ENCODE data around the gene DRC7. TPM values are rescaled to one million over a fixed set of nuclear protein-coding genes. Genes with fewer than 3 reads are reported as not detected.
A peak's percentile ranks its signal among the peaks of the same experiment; 100 is the strongest.

DRC7 gene
- total and polyA plus RNA-seq, 9 of the 15 experiments (the other 6 are each of a cell fraction or from before 2014, with no cell fraction given) = 0.04 to 0.33 (median 0.12) TPM; not detected in 3

DNA sequence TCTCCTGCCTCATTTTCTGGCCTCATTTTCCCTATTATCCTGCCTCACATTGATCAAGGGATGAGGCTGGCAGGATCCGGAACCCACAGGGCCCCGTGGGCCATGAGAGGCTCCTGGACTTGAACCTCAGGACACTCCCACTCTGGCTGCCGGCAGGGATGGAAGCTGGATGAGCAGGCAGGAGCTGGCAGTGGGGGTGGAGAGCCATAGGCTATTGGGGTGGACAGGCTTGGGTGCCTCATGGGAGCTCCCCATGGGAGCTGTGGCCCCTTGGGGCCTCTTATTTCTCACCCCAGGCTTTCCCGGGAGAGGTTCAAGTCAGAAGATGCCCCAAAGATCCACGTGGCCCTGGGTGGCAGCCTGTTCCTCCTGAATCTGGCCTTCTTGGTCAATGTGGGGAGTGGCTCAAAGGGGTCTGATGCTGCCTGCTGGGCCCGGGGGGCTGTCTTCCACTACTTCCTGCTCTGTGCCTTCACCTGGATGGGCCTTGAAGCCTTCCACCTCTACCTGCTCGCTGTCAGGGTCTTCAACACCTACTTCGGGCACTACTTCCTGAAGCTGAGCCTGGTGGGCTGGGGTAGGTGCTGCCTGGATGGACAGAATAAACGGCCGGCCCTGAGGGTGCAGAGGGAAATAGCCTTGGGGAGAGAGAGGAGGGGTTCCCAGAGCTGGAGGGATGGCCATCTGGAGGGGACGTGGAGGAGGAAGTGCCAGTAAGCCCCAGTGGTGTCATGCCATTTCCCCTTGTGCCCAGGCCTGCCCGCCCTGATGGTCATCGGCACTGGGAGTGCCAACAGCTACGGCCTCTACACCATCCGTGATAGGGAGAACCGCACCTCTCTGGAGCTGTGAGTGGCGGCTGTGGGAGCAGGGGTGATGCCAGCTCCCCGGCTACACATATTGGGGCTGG lies 10.7 kb upstream of the DRC7 start:
- ATAC-seq (no peak), DNase-seq (ENCODE audit: extremely low read depth in 1 of 4, low spot score in 3 of 4) (no peak), FAIRE-seq (no peak)
- no peaks in the 10 kb centered on the region for H3K9me3 ChIP-seq (replicated peaks; ENCODE audit: control insufficient read depth, insufficient read depth, low read depth, low read length)
- H4K20me1 ChIP-seq (replicated peaks; ENCODE audit: control insufficient read depth, insufficient read depth, low read length) = no peaks in the 10 kb centered on the region
- no peak overlapping the region for H3K4me3 ChIP-seq
- no peak for TF ChIP-seq PHB2 (IDR thresholded peaks at IDR 0.05; ENCODE audit: low read depth)
- TF ChIP-seq SMARCB1 (IDR thresholded peaks at IDR 0.05; ENCODE audit: insufficient read length, low read depth) = no peak
- no peak for TF ChIP-seq SUPT5H (IDR thresholded peaks at IDR 0.05)
- TF ChIP-seq, protein P1, sequence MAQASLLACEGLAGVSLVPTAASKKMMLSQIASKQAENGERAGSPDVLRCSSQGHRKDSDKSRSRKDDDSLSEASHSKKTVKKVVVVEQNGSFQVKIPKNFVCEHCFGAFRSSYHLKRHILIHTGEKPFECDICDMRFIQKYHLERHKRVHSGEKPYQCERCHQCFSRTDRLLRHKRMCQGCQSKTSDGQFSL (CRISPR knock-in tag; IDR thresholded peaks at IDR 0.05) = no peak
- TF ChIP-seq, protein P1 (tag; IDR thresholded peaks at IDR 0.05) = no peak
- TF ChIP-seq NUFIP1 (IDR thresholded peaks at IDR 0.05; ENCODE audit: partially characterized antibody) = no peak
- no peak for TF ChIP-seq CTBP1 (IDR thresholded peaks at IDR 0.05; ENCODE audit: borderline replicate concordance)
- TF ChIP-seq ZNF212 (CRISPR knock-in tag; IDR thresholded peaks at IDR 0.05) = no peak
- TF ChIP-seq PRMT5 (CRISPR knock-in tag; IDR thresholded peaks at IDR 0.05) = no peak
- TF ChIP-seq ILF3 (IDR thresholded peaks at IDR 0.05; ENCODE audit: borderline replicate concordance) = no peak
- TF ChIP-seq CCNT2 (IDR thresholded peaks at IDR 0.05; ENCODE audit: borderline replicate concordance, extremely low read depth, insufficient read length, low read depth, low read length) = no peak
- no peak for TF ChIP-seq DMBX1 (CRISPR knock-in tag; IDR thresholded peaks at IDR 0.05; ENCODE audit: borderline replicate concordance)
- TF ChIP-seq NCOA4 (IDR thresholded peaks at IDR 0.05; ENCODE audit: partially characterized antibody) = no peak
- CTCF ChIA-PET (ENCODE audit: low intra/inter-chr PET ratio) = no interaction called here
- intact Hi-C loops (cut with micrococcal nuclease) (no loop called here), in situ Hi-C loops (cut with MboI) (no loop called here)
- peaks cover 29 to 38% of the 10 kb centered on the region in 2 experiments for H3K4me1 ChIP-seq (replicated peaks in 1 of 2; ENCODE audit: control insufficient read depth in 2 of 2, insufficient read depth in 2 of 2, low read length in 2 of 2)
- no peaks in the 10 kb centered on the region for H3K36me3 ChIP-seq (ENCODE audit: control insufficient read depth, insufficient read depth, low read length)
- peaks cover 4% of the 10 kb centered on the region for H3K9me1 ChIP-seq (ENCODE audit: control insufficient read depth, insufficient read depth, low read length)
- no peak overlapping the region for H3K4me2 ChIP-seq (ENCODE audit: insufficient read depth, low read length)
- peak overlapping the region; percentile 7 to 73; a peak in 3 of 4 replicates for H3K9ac ChIP-seq (ENCODE audit: insufficient read depth in 1 of 2, low read depth in 2 of 2, low read length in 2 of 2)
- POLR2A ChIA-PET = interaction anchor here (0.5 to 2.7 kb wide), 6 partner anchors 9 to 195 kb away, joined by 3 to 12 read pairs (median 4); no protein-coding TSS in a partner anchor
- WGBS (ENCODE audit: insufficient coverage, low coverage, missing lambda C conversion rate) = 74% methylated on average over 17 of the region's 18 CpGs
- H2AFZ ChIP-seq (ENCODE audit: low read depth, low read length) = no peak overlapping the region
- H3K27me3 ChIP-seq (ENCODE audit: control insufficient read depth in 2 of 2, insufficient read depth in 2 of 2, low read length in 2 of 2) = no peaks in the 10 kb centered on the region
- H3K79me2 ChIP-seq (ENCODE audit: control insufficient read depth, insufficient read depth, low read length) = no peaks in the 10 kb centered on the region
- BruUV-seq (replicated peaks) = no TSS peak
- H3K27ac ChIP-seq (ENCODE audit: extremely low read depth, low read depth, low read length) = no peak overlapping the region
